BLaER1 treated with 17β-estradiol and CSF1 and Interleukin-3, amounts not matched to agents 10 nM and 100 nM (cell line): ENCODE results near the gene KIF23.

ENCODE experiments used
- H3K27ac ChIP-seq, 11 experiments: shearing (Covaris generic); formaldehyde crosslinking; 2 replicates each; pipeline ENCODE4 v1.8.1; 2022
- H3K27me3 ChIP-seq, 11 experiments: shearing (Covaris generic); formaldehyde crosslinking; 2 replicates each; pipeline ENCODE4 v1.8.1; 2022
- H3K36me3 ChIP-seq, 11 experiments: shearing (Covaris generic); formaldehyde crosslinking; 2 replicates each; pipeline ENCODE4 v1.8.1; 2022
- H3K4me1 ChIP-seq, 10 experiments: shearing (Covaris generic); formaldehyde crosslinking; 2 replicates each; pipeline ENCODE4 v1.8.1; 2022
- H3K4me2 ChIP-seq, 11 experiments: shearing (Covaris generic); formaldehyde crosslinking; 2 replicates each; pipeline ENCODE4 v1.8.1; 2022
- H3K4me3 ChIP-seq, 10 experiments: shearing (Covaris generic); formaldehyde crosslinking; 2 replicates each; pipeline ENCODE4 v1.8.1; 2022
- H3K9ac ChIP-seq, 11 experiments: shearing (Covaris generic); formaldehyde crosslinking; 2 replicates each; pipeline ENCODE4 v1.8.1; 2022
- H3K9me3 ChIP-seq, 11 experiments: shearing (Covaris generic); formaldehyde crosslinking; replicated peaks in 1 of 11; 2 replicates each; pipeline ENCODE4 v1.8.1; 2022
- H4K20me1 ChIP-seq, 11 experiments: shearing (Covaris generic); formaldehyde crosslinking; 2 replicates each; pipeline ENCODE4 v1.8.1; 2022
- Cebpa-rat ChIP-seq, 11 experiments: shearing (Covaris generic); IDR thresholded peaks; 2 replicates each; pipeline ENCODE4 v1.8.1; 2022

KIF23 gene

DNA sequence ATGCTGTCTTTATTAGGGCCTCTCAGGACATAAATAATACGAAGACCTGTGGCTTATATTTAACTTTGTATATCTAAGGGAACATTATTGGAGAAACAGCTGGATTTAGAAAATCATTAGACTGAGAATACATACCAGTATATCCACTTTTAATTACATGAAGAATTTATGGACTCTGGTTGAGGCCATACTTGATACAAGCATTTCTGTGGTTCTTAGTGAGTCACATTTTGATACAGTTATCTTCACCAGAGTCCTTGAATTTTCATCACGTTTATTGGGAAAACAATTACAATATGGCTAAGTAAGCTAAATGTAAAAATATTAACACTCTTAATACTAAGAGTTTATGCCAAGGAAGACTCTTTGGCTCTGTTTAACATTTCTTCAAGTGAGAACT, 9.9 kb downstream of the KIF23 start:
- TF ChIP-seq Cebpa-rat (IDR thresholded peaks at IDR 0.05), result no peak
- no peaks in the 10 kb centered on the region for H3K27me3 ChIP-seq
- no peak overlapping the region for H3K4me2 ChIP-seq
- H3K36me3 ChIP-seq, result peaks cover 20 to 100% (median 98%) of the 10 kb centered on the region in 11 experiments
- no peak overlapping the region for H3K9ac ChIP-seq
- no peaks in the 10 kb centered on the region for H3K4me1 ChIP-seq
- no peaks in the 10 kb centered on the region for H3K9me3 ChIP-seq
- peaks cover 0 to 8% (median 0%) of the 10 kb centered on the region in 11 experiments; a peak in 6 of 22 replicates for H4K20me1 ChIP-seq
- H3K4me3 ChIP-seq, result no peak overlapping the region
- no peak overlapping the region for H3K27ac ChIP-seq

DNA sequence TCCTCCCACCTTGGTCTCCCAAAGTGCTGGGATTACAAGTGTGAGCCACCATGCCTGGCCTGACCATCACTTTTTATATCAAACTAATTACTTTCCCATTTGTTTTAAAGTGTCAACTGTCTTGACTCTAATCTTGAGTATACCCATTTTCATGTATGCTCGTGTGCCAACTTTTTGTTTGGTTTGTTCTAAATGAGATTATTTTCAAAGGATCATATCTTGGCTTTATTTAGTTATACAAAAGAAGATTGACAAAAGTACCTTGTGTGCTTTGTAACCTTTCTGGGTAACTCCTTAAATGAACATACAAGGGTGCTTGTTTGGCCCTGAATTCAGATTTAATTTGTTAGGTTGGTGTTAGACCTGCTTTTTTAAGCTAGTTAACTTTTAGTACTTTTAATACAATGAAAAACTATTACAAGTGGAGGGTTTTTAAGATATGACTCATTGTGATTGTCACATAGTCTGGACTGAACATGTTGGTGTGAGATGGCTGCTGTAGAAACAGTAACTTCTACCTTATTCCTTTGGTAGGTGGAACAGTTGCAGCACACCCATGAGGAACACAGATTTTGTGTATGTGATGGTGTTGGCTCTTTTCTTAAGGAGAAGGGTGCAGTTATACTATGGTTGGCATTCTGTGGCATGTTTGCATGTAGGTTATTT, 10.7 kb downstream of the KIF23 start:
- Histone ChIP-seq H3K27ac (no peak overlapping the region), H3K4me1 (no peaks in the 10 kb centered on the region), H3K4me3 (no peak overlapping the region), H3K36me3 (peaks cover 25 to 100% (median 98%) of the 10 kb centered on the region in 11 experiments), H3K9me3 (no peaks in the 10 kb centered on the region), H3K9ac (no peak overlapping the region), H4K20me1 (peaks cover 0 to 7% (median 0%) of the 10 kb centered on the region in 11 experiments; a peak in 5 of 22 replicates), H3K27me3 (no peaks in the 10 kb centered on the region), H3K4me2 (no peak overlapping the region)
- TF ChIP-seq Cebpa-rat (IDR thresholded peaks at IDR 0.05), result no peak

GRCh38 chr15:69433831-69434230, 19.7 kb downstream of the KIF23 start:
- H3K9ac ChIP-seq, result no peak overlapping the region
- TF ChIP-seq Cebpa-rat (IDR thresholded peaks at IDR 0.05), result no peak
- H3K36me3 ChIP-seq, result peaks cover 15 to 100% (median 99%) of the 10 kb centered on the region in 11 experiments
- no peak overlapping the region for H3K4me2 ChIP-seq
- peaks cover 0 to 3% (median 0%) of the 10 kb centered on the region in 10 experiments; a peak in 1 of 20 replicates for H3K4me1 ChIP-seq
- H3K27ac ChIP-seq, result no peak overlapping the region
- no peak overlapping the region for H3K4me3 ChIP-seq
- peaks cover 0 to 8% (median 4%) of the 10 kb centered on the region in 11 experiments; a peak in 8 of 22 replicates for H4K20me1 ChIP-seq
- no peaks in the 10 kb centered on the region for H3K9me3 ChIP-seq
- H3K27me3 ChIP-seq, result no peaks in the 10 kb centered on the region

DNA sequence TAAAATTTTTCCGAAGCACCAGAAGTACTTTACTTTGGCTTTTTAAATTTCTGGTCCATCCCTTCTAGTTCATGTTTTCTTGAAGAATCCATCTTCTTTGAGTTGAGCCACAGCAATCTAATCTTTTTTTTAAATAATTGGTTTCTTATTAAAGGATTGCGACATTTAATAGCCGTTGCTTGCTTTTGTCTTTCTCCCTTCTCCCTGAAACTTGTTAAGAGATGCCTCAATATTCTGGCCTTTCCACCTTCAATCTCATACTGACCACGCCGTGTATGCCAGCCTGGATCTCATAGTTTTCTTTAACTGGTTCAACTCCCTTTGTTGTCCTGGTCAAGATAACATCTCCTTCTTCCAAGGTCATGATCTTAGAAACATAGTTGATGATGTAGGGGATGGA, 20.1 kb downstream of the KIF23 start:
- peaks cover 0 to 8% (median 4%) of the 10 kb centered on the region in 11 experiments; a peak in 8 of 22 replicates for H4K20me1 ChIP-seq
- H3K27me3 ChIP-seq, result no peaks in the 10 kb centered on the region
- H3K4me1 ChIP-seq, result peaks cover 0 to 3% (median 0%) of the 10 kb centered on the region in 10 experiments; a peak in 1 of 20 replicates
- no peak overlapping the region for H3K4me2 ChIP-seq
- peak in 3 of 11 experiments; percentile 12 to 65 (median 19); a peak in 2 of 22 replicates for TF ChIP-seq Cebpa-rat (IDR thresholded peaks at IDR 0.05)
- peaks cover 11 to 100% (median 99%) of the 10 kb centered on the region in 11 experiments for H3K36me3 ChIP-seq
- no peak overlapping the region for H3K4me3 ChIP-seq
- H3K9ac ChIP-seq, result no peak overlapping the region
- H3K27ac ChIP-seq, result no peak overlapping the region
- no peaks in the 10 kb centered on the region for H3K9me3 ChIP-seq

DNA sequence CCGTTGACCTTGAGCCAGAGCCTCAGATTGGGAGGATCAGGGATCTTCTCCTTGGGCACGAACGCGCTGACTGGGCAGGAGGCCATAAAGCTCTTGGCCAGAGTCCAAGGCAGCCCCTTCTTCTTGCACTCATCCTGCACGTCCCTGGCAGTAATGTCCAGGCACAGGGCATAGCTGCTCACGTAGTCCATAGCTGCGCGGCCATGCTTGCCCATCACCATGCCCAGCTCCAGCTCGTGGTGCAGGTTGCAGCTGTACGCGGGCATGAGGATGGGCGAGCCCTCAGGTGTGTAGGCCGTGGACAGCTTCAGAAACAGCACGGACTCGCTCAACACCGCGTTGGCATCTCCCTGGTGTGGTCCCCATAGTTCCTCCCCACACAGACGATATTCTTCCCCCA, 20.5 kb downstream of the KIF23 start:
- Histone ChIP-seq H4K20me1 (peaks cover 0 to 8% (median 4%) of the 10 kb centered on the region in 11 experiments; a peak in 8 of 22 replicates), H3K4me3 (no peak overlapping the region), H3K27ac (no peak overlapping the region), H3K27me3 (no peaks in the 10 kb centered on the region), H3K9me3 (no peaks in the 10 kb centered on the region), H3K36me3 (peaks cover 10 to 100% (median 99%) of the 10 kb centered on the region in 11 experiments; a peak in 21 of 22 replicates), H3K4me1 (peaks cover 0 to 3% (median 0%) of the 10 kb centered on the region in 10 experiments; a peak in 1 of 20 replicates), H3K4me2 (no peak overlapping the region), H3K9ac (no peak overlapping the region)
- TF ChIP-seq Cebpa-rat (IDR thresholded peaks at IDR 0.05), result no peak

DNA sequence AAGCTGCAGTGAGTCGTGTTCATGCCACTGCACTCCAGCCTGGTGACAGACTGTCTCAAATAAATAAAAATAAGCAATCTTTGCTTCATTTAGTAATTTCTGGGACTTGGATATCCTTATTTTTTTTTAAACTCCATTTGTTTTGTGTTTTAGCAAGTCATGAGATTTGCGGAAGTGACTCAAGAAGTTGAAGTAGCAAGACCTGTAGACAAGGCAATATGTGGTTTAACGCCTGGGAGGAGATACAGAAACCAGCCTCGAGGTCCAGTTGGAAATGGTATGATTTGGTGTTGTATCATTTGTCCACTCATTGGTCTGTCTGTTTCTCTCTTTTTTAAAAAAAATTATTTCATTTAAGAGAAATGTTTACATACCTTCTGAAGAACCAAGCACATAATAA, 21.8 kb downstream of the KIF23 start:
- Histone ChIP-seq H3K27ac (no peak overlapping the region), H3K9ac (no peak overlapping the region), H3K9me3 (no peaks in the 10 kb centered on the region), H3K36me3 (peaks cover 10 to 100% (median 98%) of the 10 kb centered on the region in 11 experiments; a peak in 21 of 22 replicates), H3K4me3 (no peak overlapping the region), H3K4me2 (no peak overlapping the region), H3K27me3 (no peaks in the 10 kb centered on the region), H4K20me1 (peaks cover 0 to 8% (median 4%) of the 10 kb centered on the region in 11 experiments; a peak in 8 of 22 replicates), H3K4me1 (peaks cover 0 to 3% (median 0%) of the 10 kb centered on the region in 10 experiments; a peak in 1 of 20 replicates)
- TF ChIP-seq Cebpa-rat (IDR thresholded peaks at IDR 0.05), result no peak

GRCh38 chr15:69436951-69437350, 22.8 kb downstream of the KIF23 start:
- Histone ChIP-seq H3K9ac (no peak overlapping the region), H3K36me3 (peaks cover 10 to 100% (median 98%) of the 10 kb centered on the region in 11 experiments; a peak in 21 of 22 replicates), H3K9me3 (no peaks in the 10 kb centered on the region), H3K4me1 (peaks cover 0 to 3% (median 0%) of the 10 kb centered on the region in 10 experiments; a peak in 1 of 20 replicates), H3K27me3 (no peaks in the 10 kb centered on the region), H4K20me1 (peaks cover 0 to 8% (median 4%) of the 10 kb centered on the region in 11 experiments; a peak in 8 of 22 replicates), H3K27ac (peak overlapping the region in 6 of 11 experiments; percentile 4 to 41 (median 19); a peak in 5 of 22 replicates), H3K4me3 (no peak overlapping the region), H3K4me2 (no peak overlapping the region)
- TF ChIP-seq Cebpa-rat (IDR thresholded peaks at IDR 0.05), result no peak

DNA sequence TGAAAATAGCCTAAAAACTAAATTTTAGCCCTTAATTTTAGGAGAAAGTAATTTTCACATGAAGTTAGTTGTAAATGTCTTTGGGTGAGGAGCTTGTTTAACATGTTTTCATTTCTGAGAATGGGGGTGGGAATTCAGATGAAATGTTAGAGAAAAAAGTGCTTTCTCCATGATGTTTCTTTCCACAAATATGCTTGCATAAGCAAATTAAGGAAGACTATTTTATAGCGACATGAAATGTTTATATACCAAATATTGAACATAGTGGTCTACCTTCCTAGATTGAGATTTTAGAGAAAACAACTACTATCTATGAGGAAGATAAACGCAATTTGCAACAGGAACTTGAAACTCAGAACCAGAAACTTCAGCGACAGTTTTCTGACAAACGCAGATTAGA, 25.5 kb downstream of the KIF23 start:
- TF ChIP-seq Cebpa-rat (IDR thresholded peaks at IDR 0.05), result no peak
- peaks cover 9 to 100% (median 88%) of the 10 kb centered on the region in 11 experiments; a peak in 21 of 22 replicates for H3K36me3 ChIP-seq

GRCh38 chr15:69443032-69443611, 29.0 kb downstream of the KIF23 start:
- Histone ChIP-seq H3K9ac (no peak overlapping the region), H3K27ac (peak overlapping the region in 3 of 11 experiments; percentile 19 to 37 (median 27); a peak in 2 of 22 replicates), H3K27me3 (no peaks in the 10 kb centered on the region), H3K9me3 (no peaks in the 10 kb centered on the region), H3K4me2 (peak overlapping the region in 1 of 11 experiments; percentile 30; a peak in 1 of 22 replicates), H3K4me1 (peaks cover 0 to 11% (median 5%) of the 10 kb centered on the region in 10 experiments; a peak in 6 of 20 replicates), H3K36me3 (peaks cover 11 to 100% (median 88%) of the 10 kb centered on the region in 11 experiments), H3K4me3 (no peak overlapping the region), H4K20me1 (no peaks in the 10 kb centered on the region)
- no peak for TF ChIP-seq Cebpa-rat (IDR thresholded peaks at IDR 0.05)

More for the DNA sequence above, 25.5 kb downstream of the KIF23 start:
- no peak overlapping the region for H3K4me2 ChIP-seq
- no peak overlapping the region for H3K4me3 ChIP-seq
- H3K27me3 ChIP-seq, result no peaks in the 10 kb centered on the region
- H3K4me1 ChIP-seq, result peaks cover 0 to 11% (median 5%) of the 10 kb centered on the region in 10 experiments; a peak in 7 of 20 replicates
- no peak overlapping the region for H3K27ac ChIP-seq
- no peaks in the 10 kb centered on the region for H3K9me3 ChIP-seq
- H3K9ac ChIP-seq, result no peak overlapping the region
- H4K20me1 ChIP-seq, result peaks cover 0 to 4% (median 0%) of the 10 kb centered on the region in 11 experiments; a peak in 8 of 22 replicates
